ENCODE measurements around the gene HTR1D.

- no peak for TF ChIP-seq CTCF (IDR thresholded peaks at IDR 0.05)
- no peak for TF ChIP-seq ESRRA (IDR thresholded peaks at IDR 0.05; ENCODE audit: borderline replicate concordance, low read length)
- no peak for TF ChIP-seq MAZ (IDR thresholded peaks at IDR 0.05; ENCODE audit: borderline replicate concordance, low read depth, low read length)
- TF ChIP-seq PHF8 (IDR thresholded peaks at IDR 0.05; ENCODE audit: borderline replicate concordance, low read depth), result no peak
- no peak for TF ChIP-seq HMGXB4 (CRISPR knock-in tag; IDR thresholded peaks at IDR 0.05; ENCODE audit: borderline replicate concordance)
- TF ChIP-seq, protein P1, sequence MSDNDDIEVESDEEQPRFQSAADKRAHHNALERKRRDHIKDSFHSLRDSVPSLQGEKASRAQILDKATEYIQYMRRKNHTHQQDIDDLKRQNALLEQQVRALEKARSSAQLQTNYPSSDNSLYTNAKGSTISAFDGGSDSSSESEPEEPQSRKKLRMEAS (IDR thresholded peaks at IDR 0.05), result no peak
- TF ChIP-seq POLR2A (IDR thresholded peaks at IDR 0.05; ENCODE audit: low read length), result no peak
- no peak for TF ChIP-seq CBX2 (IDR thresholded peaks at IDR 0.05; ENCODE audit: borderline replicate concordance, low read depth)
- TF ChIP-seq REST (IDR thresholded peaks at IDR 0.05), result no peak
- TF ChIP-seq KDM5A (IDR thresholded peaks at IDR 0.05), result no peak
- no peak for TF ChIP-seq SMC3 (IDR thresholded peaks at IDR 0.05)
- no peak for TF ChIP-seq JUNB (IDR thresholded peaks at IDR 0.05)
These were observed 60.4 kb downstream of the HTR1D start for GRCh38 chr1:23156940-23157339.
